22Rv1 (cell line): ENCODE results near the gene CD99L2.
"Not testable (repeated sequence)": the region's sequence is repeated elsewhere in the genome, so short reads cannot be mapped to it uniquely, and the experiment has no call there.

ENCODE experiments used
- H3K27ac ChIP-seq: fragments of 450-650 bp; 2 replicates; pipeline ENCODE4 v1.5.1; 2017
- ZFX ChIP-seq: fragments of 450-650 bp; IDR thresholded peaks from 2 replicates; pipeline ENCODE4 v1.6.1; 2017; ENCODE audit warnings: antibody characterized with exemption, borderline replicate concordance
- TF ChIP-seq, protein P1 (sequence below): fragments of 450-650 bp; IDR thresholded peaks from 2 replicates; pipeline ENCODE4 v1.5.1; 2017; ENCODE audit warnings: mild to moderate bottlenecking

Gene CD99L2

DNA sequence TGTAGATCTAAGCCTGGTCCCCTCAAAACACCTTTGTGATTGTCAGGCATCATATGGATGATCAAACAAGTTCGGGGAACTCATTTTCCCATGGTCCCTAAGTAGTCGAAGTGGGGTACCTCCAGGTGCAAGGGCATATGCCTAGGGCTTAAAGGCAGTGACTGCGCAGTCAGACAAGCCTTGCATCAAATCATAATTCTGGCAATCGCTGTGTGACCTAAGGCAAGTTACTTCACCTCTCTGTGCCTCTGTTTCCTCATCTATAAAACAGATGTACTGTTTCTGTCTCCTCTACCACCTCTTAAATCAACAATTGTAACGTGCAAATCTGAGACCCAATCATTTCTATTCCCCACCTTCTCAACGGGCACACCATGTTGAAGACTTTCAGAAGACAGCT lies 1.8 kb downstream of the CD99L2 start:
- TF ChIP-seq, protein P1, sequence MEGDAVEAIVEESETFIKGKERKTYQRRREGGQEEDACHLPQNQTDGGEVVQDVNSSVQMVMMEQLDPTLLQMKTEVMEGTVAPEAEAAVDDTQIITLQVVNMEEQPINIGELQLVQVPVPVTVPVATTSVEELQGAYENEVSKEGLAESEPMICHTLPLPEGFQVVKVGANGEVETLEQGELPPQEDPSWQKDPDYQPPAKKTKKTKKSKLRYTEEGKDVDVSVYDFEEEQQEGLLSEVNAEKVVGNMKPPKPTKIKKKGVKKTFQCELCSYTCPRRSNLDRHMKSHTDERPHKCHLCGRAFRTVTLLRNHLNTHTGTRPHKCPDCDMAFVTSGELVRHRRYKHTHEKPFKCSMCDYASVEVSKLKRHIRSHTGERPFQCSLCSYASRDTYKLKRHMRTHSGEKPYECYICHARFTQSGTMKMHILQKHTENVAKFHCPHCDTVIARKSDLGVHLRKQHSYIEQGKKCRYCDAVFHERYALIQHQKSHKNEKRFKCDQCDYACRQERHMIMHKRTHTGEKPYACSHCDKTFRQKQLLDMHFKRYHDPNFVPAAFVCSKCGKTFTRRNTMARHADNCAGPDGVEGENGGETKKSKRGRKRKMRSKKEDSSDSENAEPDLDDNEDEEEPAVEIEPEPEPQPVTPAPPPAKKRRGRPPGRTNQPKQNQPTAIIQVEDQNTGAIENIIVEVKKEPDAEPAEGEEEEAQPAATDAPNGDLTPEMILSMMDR: no peak
- no peak for TF ChIP-seq ZFX
- no peak overlapping the region for H3K27ac ChIP-seq

DNA sequence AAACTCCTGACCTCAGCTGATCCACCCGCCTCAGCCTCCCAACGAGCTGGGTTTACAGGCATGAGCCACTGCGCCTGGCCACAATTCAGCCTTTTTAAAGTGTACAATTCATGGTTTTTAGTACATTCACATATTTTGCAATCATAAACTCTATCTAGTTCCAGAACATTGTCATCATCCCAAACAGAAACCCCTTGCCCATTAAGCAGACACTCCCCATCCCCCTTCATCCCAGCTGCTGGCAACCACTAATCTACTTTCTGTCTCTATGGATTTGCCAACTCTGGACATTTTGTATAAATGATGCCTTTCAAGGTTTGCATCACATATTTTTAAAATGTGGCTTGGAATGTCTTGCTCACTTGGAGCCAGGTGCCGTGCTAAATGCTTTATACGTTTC lies 4.5 kb downstream of the CD99L2 start:
- TF ChIP-seq ZFX: no peak
- TF ChIP-seq, protein P1: no peak
- no peak overlapping the region for H3K27ac ChIP-seq

DNA sequence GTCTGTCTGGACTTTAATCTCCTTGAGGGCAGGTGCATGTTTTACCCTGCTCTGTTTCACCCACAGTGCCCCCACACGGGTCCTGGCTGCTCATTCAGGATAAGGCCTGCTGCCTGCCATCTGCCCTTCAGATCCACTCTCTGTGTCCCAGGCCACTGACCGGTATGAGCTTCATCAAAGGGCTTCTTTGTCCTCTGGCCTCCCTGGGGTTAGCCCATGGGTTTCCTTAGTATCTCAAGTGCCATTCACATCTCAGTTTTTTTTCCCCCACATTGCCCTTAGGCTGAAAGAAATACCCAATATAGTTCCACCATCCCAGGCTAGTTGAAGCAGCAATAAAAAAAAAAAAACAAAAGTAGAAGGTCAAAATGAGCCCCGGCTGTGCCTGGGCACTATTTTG lies 9.3 kb downstream of the CD99L2 start:
- H3K27ac ChIP-seq: no peak overlapping the region
- TF ChIP-seq ZFX: no peak
- TF ChIP-seq, protein P1: no peak

DNA sequence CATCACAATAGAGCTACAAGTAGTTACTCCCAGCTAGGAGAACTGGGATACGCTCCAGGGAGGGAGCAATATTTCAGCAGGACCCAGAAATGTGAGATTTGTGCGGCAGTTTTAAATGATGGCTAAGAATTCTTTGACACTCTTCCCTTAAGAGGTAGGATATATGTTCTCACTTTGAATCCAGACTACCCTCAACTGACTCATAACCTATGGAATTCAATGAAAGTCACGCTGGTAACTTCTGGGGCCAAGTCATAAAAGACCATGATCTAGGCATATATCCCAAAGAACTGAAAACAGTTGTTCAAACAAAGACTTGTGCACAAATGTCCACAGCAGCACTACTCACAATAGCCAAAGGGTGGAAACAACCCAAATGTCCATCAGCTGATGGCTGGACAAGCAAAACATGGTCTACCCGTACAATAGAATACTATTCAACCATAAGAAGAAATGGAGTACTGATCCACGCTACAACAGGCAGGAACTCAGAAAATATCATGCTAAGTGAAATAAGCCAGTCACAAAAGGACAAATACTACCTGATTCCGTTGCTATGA lies 10.5 kb downstream of the CD99L2 start:
- TF ChIP-seq, protein P1: no peak
- H3K27ac ChIP-seq: no peak overlapping the region

DNA sequence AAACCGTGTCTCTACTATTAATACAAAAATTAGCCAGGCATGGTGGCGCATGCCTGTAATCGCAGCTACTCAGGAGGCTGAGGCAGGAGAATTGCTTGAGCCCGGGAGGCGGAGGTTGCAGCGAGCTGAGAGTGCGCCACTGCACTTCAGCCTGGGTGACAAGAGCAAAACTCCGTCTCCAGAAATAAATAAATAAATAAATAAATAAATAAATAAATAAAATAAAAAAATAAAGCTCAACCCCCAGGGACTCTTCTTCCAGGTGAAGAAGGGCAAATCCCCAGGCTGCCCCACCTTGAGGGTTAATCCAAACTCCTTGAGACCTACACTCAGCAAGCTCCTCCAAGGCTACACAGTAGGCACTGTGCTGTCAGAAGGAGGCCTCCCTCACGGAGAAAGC lies 11.2 kb downstream of the CD99L2 start:
- not testable (repeated sequence) for H3K27ac ChIP-seq

DNA sequence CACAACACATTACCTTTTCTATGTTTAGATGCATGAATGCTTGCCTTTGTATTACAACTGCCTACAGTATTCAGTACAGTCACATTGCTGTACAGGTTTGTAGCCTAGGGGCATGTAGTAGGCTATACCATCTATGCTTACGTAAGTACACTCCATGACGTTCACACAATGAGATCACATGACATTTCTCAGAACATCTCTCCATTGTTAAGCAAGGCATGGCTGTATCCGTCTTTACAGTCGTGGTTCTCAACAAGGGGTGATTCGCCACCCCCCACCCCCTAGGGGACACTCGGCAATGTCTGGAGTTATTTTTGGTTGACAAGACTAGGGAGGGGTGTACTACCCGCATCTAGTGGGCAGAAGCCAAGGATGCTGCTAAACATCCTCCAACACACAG lies 12.1 kb downstream of the CD99L2 start:
- TF ChIP-seq, protein P1: no peak
- no peak for TF ChIP-seq ZFX
- H3K27ac ChIP-seq: no peak overlapping the region

DNA sequence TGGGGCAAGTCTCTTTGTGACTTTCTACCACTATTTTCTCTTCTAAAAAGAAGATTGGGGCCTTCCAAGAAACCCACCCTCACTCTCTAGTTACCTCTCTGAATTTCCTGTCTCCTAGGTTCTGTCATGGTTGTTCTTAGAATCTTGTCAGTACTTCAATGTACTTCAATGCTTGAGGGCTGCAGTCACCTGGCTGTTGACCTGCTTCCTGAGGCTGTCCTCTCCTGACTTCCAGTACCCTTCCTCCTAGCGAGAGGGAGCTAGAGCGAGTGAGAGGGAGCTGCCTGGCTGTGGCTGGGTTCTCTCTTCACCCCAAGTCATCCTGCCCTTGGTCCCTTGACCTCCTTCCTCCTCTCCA lies 17.7 kb downstream of the CD99L2 start:
- TF ChIP-seq, protein P1: no peak
- TF ChIP-seq ZFX: no peak
- H3K27ac ChIP-seq: no peak overlapping the region

DNA sequence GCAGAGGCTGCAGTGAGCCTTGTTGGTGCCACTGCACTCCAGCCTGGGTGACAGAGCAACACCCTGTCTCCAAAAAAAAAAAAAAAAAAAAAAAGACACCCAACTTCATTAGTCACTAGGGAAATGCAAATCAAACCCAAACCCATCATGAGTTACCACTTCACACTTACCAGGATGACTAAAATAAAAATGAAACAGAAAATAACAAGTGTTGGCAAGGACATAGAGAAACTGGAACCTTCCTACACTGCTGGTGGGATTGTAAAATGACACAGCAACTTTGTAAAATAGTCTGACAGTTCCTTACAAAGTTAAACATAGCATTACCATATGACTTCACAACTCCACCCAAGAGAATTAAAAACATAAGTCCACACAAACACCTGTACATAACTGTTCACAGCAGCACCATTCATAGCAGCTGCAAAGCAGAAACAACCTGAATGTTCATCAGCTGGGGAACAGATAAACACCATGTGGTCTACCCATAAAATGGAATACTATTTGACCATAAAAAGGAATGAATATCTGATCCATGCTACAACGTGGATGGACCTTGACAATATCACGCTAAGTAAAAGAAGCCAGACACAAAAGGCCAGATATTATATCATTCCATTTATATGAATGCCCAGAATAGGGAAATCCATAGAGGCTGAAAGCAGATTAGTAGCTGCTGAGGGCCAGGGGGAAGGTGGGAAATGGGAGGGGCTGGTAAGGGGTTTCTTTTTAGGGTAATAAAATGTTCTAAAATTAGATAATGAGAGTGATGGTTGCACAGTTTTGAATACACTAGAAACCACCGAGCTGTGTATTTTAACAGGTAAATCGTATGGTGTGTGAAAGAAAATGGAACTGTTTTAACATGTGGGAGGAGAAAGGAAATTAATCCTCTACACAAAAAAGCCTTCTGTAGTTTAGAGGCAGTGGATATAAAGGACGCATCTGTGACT lies 18.3 kb downstream of the CD99L2 start:
- no peak overlapping the region for H3K27ac ChIP-seq
- TF ChIP-seq, protein P1: no peak
- no peak for TF ChIP-seq ZFX

DNA sequence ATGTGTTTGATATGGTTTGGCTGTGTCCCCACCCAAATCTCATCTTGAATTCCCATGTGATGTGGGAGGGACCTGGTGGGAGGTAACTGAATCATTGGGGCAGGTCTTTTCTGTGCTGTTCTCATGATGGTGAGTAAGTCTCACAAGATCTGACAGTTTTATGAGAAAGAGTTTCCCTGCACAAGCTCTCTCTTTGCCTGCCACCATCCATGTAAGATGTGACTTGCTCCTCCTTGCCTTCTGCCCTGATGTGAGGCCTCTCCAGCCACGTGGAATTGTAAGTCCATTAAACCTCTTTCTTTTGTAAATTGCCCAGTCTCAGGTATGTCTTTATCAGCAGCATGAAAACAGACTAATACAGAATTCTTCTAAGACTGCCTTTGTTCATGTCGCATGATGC lies 22.8 kb downstream of the CD99L2 start:
- H3K27ac ChIP-seq: not testable (repeated sequence)
